SH-SY5Y (cell line): ENCODE data around the gene CTNNA1.

Source experiments
- GATA2 ChIP-seq: IDR thresholded peaks from 2 replicates; pipeline ENCODE4 v1.6.1; 2011; ENCODE audit warnings: mild to moderate bottlenecking, low read depth, low read length
- GATA3 ChIP-seq: IDR thresholded peaks from 2 replicates; pipeline ENCODE4 v1.6.1; 2011; ENCODE audit warnings: low read depth, mild to moderate bottlenecking, low read length, moderate library complexity

- TF ChIP-seq GATA3: no peak
- no peak; the same call in 1 of the 2 replicates for TF ChIP-seq GATA2
Measured at GRCh38 chr5:138874241-138874640, 121.0 kb downstream of the CTNNA1 start.
